ENCODE data around the gene C5orf63.
"Not testable (repeated sequence)": the region's sequence is repeated elsewhere in the genome, so short reads cannot be mapped to it uniquely, and the experiment has no call there.

The C5orf63 gene

GRCh38 chr5:127005282-127005681 lies 68.0 kb downstream of the C5orf63 start:
- not testable (repeated sequence) for DNase-seq

- DNase-seq = no peak
Observed at GRCh38 chr5:127004721-127005120, 68.6 kb downstream of the C5orf63 start.

GRCh38 chr5:127003798-127004495 lies 69.4 kb downstream of the C5orf63 start:
- no peak for DNase-seq

GRCh38 chr5:127002390-127002789 lies 70.9 kb downstream of the C5orf63 start:
- DNase-seq = no peak

- no peak for DNase-seq
Observed at GRCh38 chr5:127001621-127002296, 71.5 kb downstream of the C5orf63 start.

Data from activated naive CD4-positive, alpha-beta T cell (primary cell).